DND-41 (cell line): ENCODE results near the gene OAS1.

Experiments
- ATAC-seq: fragments of 200-7000 bp; cut with Tn5 transposase; 3 replicates; pipeline ENCODE4 v1.9.1; 2021; ENCODE audit warnings: low read depth; ENCODE audit not compliant: insufficient read depth
- DNase-seq: peaks from one replicate; pipeline ENCODE4 v3.0.0-alpha.2; 2020
- H2AFZ ChIP-seq: 2 replicates; pipeline ENCODE4 v1.6.0; 2012; ENCODE audit warnings: low read depth, low read length
- H3K27ac ChIP-seq: 2 replicates; pipeline ENCODE4 v1.5.1; 2012; ENCODE audit warnings: low read length, inconsistent platforms
- H3K27me3 ChIP-seq: fragments of 200-600 bp; sonication (generic); 2 replicates; pipeline ENCODE4 v1.6.0; 2012; ENCODE audit warnings: low read length, mild to moderate bottlenecking, inconsistent platforms; ENCODE audit not compliant: insufficient read depth, poor library complexity
- H3K36me3 ChIP-seq: 2 replicates; pipeline ENCODE4 v1.5.1; 2012; ENCODE audit warnings: low read length, inconsistent platforms; ENCODE audit not compliant: insufficient read depth
- H3K4me1 ChIP-seq: 2 replicates; pipeline ENCODE4 v1.5.1; 2012; ENCODE audit warnings: mild to moderate bottlenecking, low read length; ENCODE audit not compliant: insufficient read depth
- H3K4me2 ChIP-seq: 2 replicates; pipeline ENCODE4 v1.6.0; 2012; ENCODE audit warnings: mild to moderate bottlenecking, moderate library complexity, low read length, inconsistent platforms; ENCODE audit not compliant: insufficient read depth
- H3K4me3 ChIP-seq, 2 experiments: fragments of 200-600 bp in 1 of 2; shearing (Covaris generic) in 1 of 2; 2 replicates each; pipeline ENCODE4 v1.5.1; 2012 to 2016; ENCODE audit warnings: inconsistent platforms in 2 of 2, low read length in 2 of 2, mild to moderate bottlenecking in 2 of 2, low read depth in 1 of 2, moderate library complexity in 1 of 2
- H3K79me2 ChIP-seq: 2 replicates; pipeline ENCODE4 v1.6.0; 2012; ENCODE audit warnings: low read length, inconsistent platforms; ENCODE audit not compliant: insufficient read depth
- H3K9ac ChIP-seq: 2 replicates; pipeline ENCODE4 v1.6.0; 2012; ENCODE audit warnings: low read depth, mild to moderate bottlenecking, inconsistent platforms, low read length, moderate library complexity
- H3K9me3 ChIP-seq: 2 replicates; pipeline ENCODE4 v1.5.1; 2012; ENCODE audit warnings: low read length, moderate library complexity, mild to moderate bottlenecking, inconsistent platforms; ENCODE audit not compliant: insufficient read depth, severe bottlenecking
- H4K20me1 ChIP-seq: 2 replicates; pipeline ENCODE4 v1.6.0; 2012; ENCODE audit warnings: low read length; ENCODE audit not compliant: insufficient read depth
- CTCF ChIP-seq: IDR thresholded peaks from 2 replicates; pipeline ENCODE4 v1.5.1; 2012; ENCODE audit warnings: borderline replicate concordance, low read length, moderate library complexity, mild to moderate bottlenecking; ENCODE audit not compliant: poor library complexity, severe bottlenecking; ENCODE audit errors: extremely low read depth
- EZH2 ChIP-seq: IDR thresholded peaks from 3 replicates; pipeline ENCODE4 v1.6.1; 2012; ENCODE audit warnings: borderline replicate concordance, low read depth, mild to moderate bottlenecking, moderate library complexity, low read length, inconsistent platforms; ENCODE audit not compliant: severe bottlenecking

Gene OAS1

GRCh38 chr12:112961074-112961473, 54.3 kb downstream of the OAS1 start:
- Histone ChIP-seq H3K9ac (no peak overlapping the region), H3K4me1 (no peaks in the 10 kb centered on the region), H4K20me1 (no peaks in the 10 kb centered on the region), H3K27ac (no peak overlapping the region), H3K36me3 (peaks cover 67% of the 10 kb centered on the region), H3K27me3 (no peaks in the 10 kb centered on the region), H2AFZ (no peak overlapping the region), H3K79me2 (no peaks in the 10 kb centered on the region), H3K4me2 (no peak overlapping the region), H3K9me3 (peaks cover 7% of the 10 kb centered on the region), H3K4me3 (no peak overlapping the region)
- ATAC-seq, result no peak
- no peak for DNase-seq
- TF ChIP-seq CTCF (no peak), EZH2 (no peak)

- Histone ChIP-seq H3K4me2 (no peak overlapping the region), H3K4me1 (no peaks in the 10 kb centered on the region), H3K4me3 (no peak overlapping the region), H3K27ac (no peak overlapping the region), H3K36me3 (peaks cover 72% of the 10 kb centered on the region), H3K9me3 (peaks cover 7% of the 10 kb centered on the region), H3K9ac (no peak overlapping the region), H3K79me2 (no peaks in the 10 kb centered on the region), H2AFZ (no peak overlapping the region), H3K27me3 (no peaks in the 10 kb centered on the region), H4K20me1 (no peaks in the 10 kb centered on the region)
- DNase-seq (no peak), ATAC-seq (no peak)
- TF ChIP-seq EZH2 (no peak), CTCF (no peak)
These were observed 54.8 kb downstream of the OAS1 start for GRCh38 chr12:112961536-112961935.

- Histone ChIP-seq H4K20me1 (no peaks in the 10 kb centered on the region), H3K79me2 (no peaks in the 10 kb centered on the region), H3K27me3 (no peaks in the 10 kb centered on the region), H3K36me3 (peaks cover 81% of the 10 kb centered on the region), H3K9ac (no peak overlapping the region), H3K9me3 (peaks cover 7% of the 10 kb centered on the region), H2AFZ (no peak overlapping the region), H3K4me2 (no peak overlapping the region), H3K4me1 (no peaks in the 10 kb centered on the region), H3K4me3 (no peak overlapping the region), H3K27ac (no peak overlapping the region)
- no peak for ATAC-seq
- TF ChIP-seq CTCF (no peak), EZH2 (no peak)
- no peak for DNase-seq
These were observed 55.8 kb downstream of the OAS1 start for GRCh38 chr12:112962561-112962960.
